NT2/D1 (cell line): ENCODE results near the gene PRR9.

Experiments
- SUZ12 ChIP-seq: IDR thresholded peaks from 2 replicates; pipeline ENCODE4 v1.6.1; 2011; ENCODE audit not compliant: insufficient read length, insufficient read depth; ENCODE audit errors: extremely low read depth
- YY1 ChIP-seq: IDR thresholded peaks from 2 replicates; pipeline ENCODE4 v1.6.1; 2011; ENCODE audit not compliant: insufficient read length, insufficient read depth

DNA sequence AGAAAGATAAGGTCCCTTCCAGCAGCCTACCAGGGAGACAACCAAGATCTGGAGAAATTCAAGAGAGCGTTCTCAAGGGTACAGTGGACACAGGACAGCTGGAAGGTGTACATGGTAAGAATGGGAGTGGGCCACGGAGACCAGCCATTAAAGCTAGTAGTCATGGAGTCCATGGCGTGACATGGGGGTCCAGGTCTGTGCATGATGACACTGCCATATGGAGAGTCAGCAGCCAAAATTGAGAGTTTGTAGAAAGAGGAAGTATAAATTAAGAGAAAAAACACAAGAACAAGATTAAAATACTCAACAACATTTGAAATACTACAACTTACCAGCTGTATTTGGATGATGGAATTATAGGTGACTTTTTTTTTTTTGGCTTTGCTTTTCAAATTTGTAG lies 34.2 kb downstream of the PRR9 start:
- TF ChIP-seq YY1, result no peak
- no peak for TF ChIP-seq SUZ12
